HUDEP-2 (cell line): ENCODE data around the gene MAP3K5.
A peak's percentile ranks its signal among the peaks of the same experiment; 100 is the strongest.
"Not testable (repeated sequence)": the region's sequence is repeated elsewhere in the genome, so short reads cannot be mapped to it uniquely, and the experiment has no call there.

Source experiments
- DNase-seq, 76 experiments: peaks; one replicate each; lab custom pipeline; 2025; ENCODE audit not compliant: unreplicated experiment in 76 of 76; lab: John Stamatoyannopoulos, UW

The MAP3K5 gene, protein sequence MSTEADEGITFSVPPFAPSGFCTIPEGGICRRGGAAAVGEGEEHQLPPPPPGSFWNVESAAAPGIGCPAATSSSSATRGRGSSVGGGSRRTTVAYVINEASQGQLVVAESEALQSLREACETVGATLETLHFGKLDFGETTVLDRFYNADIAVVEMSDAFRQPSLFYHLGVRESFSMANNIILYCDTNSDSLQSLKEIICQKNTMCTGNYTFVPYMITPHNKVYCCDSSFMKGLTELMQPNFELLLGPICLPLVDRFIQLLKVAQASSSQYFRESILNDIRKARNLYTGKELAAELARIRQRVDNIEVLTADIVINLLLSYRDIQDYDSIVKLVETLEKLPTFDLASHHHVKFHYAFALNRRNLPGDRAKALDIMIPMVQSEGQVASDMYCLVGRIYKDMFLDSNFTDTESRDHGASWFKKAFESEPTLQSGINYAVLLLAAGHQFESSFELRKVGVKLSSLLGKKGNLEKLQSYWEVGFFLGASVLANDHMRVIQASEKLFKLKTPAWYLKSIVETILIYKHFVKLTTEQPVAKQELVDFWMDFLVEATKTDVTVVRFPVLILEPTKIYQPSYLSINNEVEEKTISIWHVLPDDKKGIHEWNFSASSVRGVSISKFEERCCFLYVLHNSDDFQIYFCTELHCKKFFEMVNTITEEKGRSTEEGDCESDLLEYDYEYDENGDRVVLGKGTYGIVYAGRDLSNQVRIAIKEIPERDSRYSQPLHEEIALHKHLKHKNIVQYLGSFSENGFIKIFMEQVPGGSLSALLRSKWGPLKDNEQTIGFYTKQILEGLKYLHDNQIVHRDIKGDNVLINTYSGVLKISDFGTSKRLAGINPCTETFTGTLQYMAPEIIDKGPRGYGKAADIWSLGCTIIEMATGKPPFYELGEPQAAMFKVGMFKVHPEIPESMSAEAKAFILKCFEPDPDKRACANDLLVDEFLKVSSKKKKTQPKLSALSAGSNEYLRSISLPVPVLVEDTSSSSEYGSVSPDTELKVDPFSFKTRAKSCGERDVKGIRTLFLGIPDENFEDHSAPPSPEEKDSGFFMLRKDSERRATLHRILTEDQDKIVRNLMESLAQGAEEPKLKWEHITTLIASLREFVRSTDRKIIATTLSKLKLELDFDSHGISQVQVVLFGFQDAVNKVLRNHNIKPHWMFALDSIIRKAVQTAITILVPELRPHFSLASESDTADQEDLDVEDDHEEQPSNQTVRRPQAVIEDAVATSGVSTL (N-terminal part only)

DNA sequence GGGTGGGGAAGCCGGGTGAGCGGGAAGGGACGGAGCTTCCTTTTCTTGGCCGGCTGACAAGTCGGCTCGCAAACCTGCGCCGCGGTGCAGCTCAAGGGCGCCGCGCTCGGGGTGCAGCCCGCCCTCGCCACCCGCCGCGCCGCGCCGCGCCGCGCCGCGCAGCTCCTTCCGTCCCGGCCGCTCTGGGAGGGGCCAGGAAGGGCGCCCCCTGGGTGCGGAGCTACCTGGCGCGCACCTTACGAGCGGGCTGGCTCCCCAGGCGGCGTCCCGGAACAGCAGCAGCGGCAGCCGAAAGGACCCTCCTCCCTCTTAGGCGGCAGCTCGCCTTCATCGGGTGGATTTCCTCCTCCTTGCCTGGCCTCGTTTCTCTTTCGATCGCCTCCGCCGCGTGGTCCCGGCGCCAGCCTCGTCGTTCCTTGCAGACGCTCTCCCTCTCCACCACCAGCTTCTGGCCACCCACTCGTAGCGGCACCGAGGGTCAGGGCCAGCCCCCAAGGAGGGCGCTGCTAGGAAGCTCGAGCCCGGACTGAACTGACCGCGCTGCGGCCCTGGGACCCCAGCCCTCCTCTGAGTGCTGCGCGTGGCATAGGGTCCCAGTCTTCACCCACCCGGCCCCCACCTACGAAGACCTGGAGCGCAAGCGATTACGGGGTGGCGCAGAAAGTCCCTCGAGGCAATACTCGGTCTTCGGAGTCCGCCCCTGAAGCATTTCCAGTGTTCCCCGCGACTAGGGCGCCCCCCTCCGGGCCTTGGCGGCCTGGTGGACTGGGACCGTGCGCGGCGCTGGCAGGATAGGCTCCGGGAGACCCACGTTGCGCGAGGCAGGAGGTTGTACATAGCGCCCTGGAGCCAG is at the start of gene MAP3K5:
Gene MAP3K5, minus strand, starts transcription at position 68 of the 853 bp plus-strand sequence. CDS start 320 bp downstream, outside the sequence.
- peak in 75 of 76 experiments; percentile 50 to 97 (median 83) for DNase-seq

DNA sequence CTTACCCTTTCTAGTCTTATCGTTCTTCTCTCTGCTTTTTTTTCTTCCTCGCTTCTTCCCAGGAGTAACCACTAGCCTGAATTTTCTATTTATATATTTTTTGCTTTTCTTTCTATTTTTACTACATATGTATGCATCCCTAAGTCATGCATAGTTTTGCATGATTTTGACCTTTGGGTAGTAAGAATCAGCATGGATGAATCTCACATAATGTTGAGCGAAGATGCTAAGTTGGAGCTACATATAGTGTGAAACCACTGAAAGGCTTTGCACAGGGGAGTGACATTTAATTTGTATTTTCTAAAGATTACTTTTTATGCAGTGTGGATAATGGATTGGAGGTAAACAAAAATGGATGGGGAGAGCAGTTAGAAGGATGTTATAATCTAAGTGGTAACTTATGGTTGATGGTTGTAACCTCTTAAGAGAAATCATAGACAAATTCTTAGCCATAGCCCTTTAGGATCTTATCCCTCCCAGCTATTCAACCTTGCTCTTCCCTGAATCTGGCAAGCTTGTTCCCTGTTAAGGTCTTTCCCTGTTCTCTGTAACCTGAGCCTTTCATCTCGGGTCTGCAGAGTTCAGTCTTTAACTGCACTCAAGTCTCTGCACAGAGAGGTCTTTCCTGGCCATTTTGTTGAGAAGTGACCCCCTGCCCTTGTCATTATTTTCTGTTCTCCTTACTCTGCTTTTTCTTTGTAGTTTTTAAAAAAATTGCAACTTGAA is 48.2 kb upstream of the MAP3K5 start:
- DNase-seq = no peak

DNA sequence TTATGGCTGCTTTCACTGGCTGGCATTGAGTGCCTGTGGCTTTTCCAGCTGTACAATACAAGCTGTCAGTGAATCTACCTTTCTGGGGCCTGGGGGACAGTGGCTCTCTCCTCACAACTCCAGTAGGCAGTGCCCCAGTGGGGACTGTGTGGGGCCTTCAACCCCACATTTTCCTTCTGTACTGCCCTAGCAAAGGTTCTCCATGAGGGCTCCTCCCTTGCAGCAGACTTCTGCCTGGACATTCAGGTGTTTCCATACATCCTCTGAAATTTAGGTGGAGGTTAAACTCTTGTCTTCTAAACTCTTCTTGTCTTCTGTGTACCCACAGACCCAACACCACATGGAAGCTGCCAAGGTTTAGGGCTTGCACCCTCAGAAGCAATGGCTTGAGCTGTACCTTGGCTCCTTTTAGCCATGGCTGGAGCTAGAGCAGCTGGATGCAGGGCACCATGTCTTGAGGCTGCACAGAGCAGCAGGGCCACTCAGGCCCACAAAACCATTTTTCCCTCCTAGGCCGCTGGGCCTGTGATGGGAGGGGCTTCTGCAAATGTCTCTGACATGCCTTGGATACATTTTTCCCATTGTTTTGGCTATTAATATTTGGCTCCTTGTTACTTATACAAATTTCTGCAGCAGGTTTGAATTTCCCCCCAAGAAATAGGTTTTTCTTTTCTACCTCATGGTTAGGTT is 39.7 kb upstream of the MAP3K5 start:
- no peak for DNase-seq

DNA sequence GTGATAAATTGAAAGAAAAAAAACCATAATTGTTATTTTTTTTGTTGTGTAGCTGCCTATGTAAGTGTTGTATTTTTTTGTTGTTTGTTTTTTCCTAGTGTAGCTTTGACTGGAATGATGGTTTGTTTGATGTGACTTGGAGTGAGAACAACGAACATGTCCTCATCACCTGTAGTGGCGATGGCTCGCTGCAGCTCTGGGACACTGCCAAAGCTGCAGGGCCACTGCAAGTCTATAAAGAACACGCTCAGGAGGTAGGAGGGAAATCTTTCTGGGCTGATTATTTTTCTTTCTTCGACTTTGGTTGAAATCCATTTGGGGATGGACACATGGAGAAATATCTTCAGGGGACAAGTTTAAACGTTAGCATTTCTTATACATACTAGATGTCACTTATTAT is 33.9 kb upstream of the MAP3K5 start:
- DNase-seq = no peak

DNA sequence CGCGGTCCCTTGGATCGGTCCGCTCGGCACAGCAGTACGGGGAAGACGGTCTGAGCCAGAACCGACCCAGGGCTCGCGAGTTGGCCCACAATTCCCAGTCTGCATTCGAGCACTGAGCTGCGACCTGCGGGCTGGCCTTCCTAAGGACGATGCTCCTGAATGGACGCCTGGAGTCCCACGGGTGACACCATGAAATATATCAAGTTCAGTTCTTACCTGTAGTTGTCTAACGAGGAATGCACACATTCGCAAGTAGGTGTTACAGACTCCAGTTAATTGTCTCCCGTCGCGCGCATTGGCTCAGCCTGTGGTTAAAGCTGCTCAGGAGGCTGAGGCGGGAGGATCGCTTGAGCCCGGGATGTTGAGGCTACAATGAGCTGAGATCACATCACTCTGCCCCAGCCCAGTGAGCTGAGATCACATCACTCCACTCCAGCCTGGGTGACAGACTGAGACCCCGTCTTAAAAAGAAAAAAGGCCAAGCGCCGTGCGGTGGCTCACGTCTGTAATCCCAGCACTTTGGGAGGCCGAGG is 30.9 kb upstream of the MAP3K5 start:
- peak in 6 of 76 experiments; percentile 3 to 67 (median 18) for DNase-seq

DNA sequence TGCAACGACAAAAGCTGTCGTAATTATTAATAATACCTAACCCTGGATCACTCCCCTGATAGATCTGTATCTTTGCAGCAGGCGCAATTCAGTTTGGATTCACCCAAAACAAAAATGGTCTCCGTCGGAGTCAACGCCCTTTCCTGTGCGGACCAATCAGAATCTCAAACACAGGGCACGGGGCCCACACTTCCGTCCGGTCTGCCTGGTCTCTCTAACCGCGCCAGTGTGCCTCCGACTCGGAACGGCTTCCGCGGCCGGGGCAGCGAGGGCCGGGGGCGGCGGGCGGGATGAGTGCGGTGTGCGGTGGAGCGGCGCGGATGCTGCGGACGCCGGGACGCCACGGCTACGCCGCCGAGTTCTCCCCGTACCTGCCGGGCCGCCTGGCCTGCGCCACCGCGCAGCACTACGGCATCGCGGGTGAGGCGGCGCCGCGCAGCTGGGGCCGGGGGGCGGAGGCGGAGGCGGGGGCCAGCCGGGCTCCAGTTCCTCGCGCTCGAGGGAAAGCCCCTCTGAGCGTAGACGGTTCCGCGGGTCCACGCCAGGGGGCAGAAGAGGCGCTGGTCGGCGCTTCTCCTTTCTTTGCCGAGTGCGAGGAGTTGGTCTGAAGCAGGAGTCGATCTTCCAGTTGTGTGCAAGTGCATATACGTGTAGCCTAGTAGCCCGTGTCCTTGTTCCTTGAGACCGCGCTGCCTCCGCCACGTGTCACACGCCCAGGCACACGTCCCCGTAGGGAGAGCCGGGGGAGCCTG is 30.3 kb upstream of the MAP3K5 start, which contains the start of gene PEX7:
Gene PEX7, plus strand, starts transcription at position 217 of the 752 bp plus-strand sequence. Its CDS starts 74 bp downstream, at position 291.
- peak in 75 of 76 experiments; percentile 60 to 95 (median 89) for DNase-seq

DNA sequence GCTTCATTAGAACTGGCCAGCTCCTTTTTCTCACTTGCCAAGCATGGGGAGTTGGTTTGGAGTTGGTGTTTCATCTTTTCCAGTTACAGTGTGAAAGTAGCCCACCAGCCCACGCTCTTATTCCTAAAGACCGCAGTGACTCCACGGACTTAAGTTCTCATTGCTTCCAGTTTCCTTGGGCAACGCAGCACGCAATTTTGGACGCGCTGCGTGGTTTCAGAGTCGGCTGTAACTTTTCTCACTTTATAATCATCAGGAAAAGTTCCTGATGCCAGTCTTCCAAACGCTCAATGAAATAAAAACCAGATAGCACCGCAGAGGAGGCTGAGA is 29.7 kb upstream of the MAP3K5 start:
- DNase-seq = peak in 2 of 76 experiments; percentile 16 to 48

DNA sequence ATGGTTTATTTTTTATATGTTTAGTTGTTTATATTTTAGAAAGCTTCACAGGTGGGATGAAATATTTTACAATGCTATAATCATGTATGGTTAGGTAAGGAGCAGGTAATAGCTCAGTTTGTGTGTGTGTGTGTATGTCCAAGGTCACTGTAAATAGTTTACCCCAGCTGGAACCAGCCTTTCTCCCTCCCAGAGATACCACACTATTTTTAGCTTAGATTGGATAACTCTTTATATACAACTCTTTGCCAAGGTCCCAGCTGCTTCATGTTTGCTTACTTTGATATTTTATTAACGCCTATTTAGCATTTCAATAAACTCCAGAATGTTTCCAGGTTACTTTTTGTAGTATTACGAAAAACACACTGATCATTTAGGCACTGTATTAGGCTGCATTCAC is 28.3 kb upstream of the MAP3K5 start:
- DNase-seq = no peak

DNA sequence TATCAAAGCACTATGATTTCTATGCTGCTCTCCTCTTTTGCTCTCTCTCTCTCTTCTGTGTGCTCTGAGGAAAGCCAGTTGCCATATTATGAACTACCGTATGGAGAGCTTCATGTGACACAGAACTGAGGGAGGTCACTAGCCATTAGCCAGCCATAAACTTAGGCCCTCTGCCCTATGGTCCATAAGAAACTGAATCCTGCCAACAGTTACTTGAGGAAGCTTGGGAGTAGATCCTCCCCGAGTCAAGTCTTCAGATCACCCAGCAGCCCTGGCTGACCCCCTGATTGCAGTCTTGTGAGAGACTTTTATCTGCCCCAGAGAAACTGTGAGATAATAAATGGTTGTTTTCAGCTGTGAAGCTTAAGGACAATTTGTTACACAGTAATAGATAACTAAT is 24.4 kb upstream of the MAP3K5 start:
- no peak for DNase-seq

DNA sequence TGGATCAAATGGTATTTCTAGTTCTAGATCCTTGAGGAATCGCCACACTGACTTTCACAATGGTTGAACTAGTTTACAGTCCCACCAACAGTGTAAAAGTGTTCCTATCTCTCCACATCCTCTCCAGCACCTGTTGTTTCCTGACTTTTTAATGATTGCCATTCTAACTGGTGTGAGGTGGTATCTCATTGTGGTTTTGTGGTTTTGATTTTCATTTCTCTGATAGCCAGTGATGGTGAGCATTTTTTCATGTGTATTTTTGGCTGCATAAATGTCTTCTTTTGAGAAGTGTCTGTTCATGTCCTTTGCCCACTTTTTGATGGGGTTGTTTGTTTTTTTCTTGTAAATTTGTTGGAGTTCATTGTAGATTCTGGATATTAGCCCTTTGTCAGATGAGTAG is 23.3 kb upstream of the MAP3K5 start:
- DNase-seq = not testable (repeated sequence)

DNA sequence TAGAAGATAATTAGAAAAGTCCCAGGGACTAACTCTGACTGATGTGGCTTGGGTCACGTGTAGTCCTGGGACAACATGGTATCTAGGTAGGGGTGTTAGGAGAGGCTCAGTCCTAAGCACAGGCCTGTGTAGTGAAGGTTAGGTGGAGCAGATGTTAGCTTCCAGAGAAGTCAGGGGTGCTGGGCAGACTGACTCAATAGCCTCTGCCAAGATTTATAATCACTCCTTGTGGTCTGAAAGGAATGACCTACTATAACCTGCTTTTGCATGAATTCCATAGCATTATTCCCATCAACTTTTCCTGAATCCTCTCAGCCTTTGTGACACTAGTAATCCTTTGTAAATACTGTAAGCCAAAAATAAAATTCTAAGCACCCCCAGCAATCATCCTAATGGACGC is 19.9 kb upstream of the MAP3K5 start:
- DNase-seq = no peak

DNA sequence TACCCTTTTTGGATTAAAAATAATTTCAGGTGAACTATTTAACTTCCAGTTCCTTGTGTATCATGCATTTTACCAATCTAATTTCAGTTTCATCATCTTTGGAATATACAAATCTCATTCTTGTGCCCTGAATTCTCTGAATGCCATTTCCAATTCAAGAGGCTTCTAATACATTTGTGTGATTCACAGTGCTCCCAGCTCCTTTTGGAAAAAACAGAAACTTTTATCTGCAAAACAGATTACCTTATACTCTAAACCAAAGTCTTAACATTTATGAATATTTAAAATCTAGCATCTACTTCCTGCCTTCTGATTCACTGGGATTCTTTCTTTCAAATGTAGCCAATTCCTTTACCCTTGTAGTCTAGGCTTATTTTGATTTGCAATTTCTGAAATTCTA is 19.0 kb upstream of the MAP3K5 start:
- no peak for DNase-seq

DNA sequence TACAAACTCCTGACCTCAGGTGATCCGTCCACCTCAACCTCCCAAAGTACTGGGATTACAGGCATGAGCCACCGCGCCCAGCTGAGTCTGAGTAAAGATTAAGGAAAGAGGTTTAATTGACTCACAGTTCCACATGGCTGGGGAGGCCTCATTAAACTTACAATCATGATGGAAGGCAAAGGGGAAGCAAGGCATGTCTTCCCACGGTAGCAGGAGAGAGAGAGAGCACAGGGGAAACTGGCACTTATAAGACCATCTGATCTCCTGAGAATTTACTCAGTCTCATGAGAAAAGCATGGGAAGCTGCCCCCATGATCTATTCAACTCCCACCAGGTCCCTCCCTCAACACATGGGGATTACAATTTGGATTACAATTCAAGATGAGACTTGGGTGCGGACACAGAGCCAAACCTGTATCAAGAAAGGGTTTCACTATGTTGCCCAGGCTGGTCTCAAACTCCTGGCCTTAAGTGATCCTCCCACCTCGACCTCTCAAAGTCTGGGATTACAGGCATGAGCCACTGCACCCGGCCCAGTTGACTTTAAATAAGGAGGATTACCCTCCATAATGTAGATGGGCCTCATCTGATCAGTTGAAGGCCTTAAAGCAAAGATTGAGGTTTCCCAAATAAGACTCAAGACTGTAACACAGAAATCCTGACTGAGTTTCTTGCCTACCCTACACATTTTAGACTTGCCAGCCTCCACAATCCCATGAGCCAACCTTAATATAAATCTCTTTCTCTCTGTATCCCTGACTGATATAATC is 17.0 kb upstream of the MAP3K5 start:
- no peak for DNase-seq

DNA sequence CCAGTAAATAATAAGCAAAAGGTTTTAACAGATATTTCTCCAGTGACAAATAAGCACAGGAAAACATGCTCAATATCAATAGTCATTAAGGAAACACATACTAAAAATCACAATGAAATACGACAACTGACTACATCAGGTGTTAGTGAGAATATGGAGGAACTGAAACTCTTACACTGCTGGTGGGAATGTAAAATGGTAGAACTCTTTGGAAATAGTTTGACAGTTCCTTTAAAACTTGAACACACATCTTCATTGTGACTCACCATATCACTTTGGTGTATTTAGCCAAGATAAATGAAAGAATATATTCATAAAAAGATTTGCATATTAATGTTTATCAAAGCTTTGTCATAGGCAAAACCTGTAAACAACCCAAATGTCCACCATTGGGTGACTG is 11.3 kb upstream of the MAP3K5 start:
- no peak for DNase-seq

DNA sequence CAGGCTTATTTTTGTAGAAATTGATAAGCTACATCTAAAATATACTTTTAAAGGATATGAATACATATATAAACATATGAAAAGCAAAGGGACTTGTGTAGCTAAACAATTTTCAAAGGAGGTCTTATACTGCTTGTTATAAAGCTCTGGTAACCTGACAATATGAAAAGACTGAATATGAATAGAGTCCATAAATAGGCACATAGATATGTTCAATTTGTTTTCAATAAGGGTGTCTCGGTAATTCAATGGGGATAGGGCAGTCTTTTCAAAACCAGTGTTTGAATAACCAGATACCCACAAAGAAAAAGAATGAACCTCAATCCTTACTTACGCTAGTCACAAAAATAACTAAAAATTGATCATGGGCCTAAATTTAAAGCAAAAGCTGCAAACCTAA is 9.3 kb upstream of the MAP3K5 start:
- DNase-seq = no peak

DNA sequence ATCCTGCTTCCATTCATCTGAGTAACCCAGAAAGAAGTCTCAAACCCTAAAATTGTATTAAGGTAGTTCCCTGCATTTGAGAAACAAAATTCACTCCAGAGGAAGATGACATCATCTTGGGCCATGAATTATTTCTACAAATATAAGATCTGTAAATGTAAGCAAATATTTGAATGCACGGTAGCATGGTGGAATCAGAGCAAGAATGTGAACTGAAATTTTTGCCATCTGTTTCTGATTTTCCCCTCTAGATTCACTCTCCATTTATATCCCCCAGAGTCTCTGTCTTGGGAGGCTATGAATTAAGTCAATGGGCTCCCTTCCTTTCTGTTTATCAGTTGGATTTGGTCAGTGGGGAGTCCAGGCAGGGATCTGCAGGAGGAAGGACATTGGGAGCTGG is 5.8 kb upstream of the MAP3K5 start:
- DNase-seq = no peak

DNA sequence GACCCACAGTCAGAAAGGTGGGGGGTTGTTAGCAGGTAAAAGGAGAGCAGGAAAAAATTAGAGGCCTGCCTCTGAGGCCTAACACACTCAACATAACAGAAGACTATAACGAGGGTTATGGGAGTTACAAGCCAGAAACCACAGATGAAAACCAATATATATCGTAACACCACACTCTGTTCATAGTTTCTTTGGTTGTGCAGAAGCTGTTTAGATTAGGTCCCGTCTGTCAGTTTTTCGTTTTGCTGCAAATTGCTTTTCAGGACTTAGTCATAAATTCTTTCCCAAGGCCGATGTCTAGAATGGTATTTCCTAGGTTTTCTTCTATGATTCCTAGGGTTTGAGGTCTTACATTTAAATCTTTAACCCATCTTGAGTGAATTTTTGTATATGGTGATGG is 3.7 kb upstream of the MAP3K5 start:
- DNase-seq = no peak
